Myocyte (in vitro differentiated cells): ENCODE results near the gene TP73. TPM values are rescaled to one million over a fixed set of nuclear protein-coding genes. Genes with fewer than 3 reads are reported as not detected.
A peak's percentile ranks its signal among the peaks of the same experiment; 100 is the strongest.
"Not testable (repeated sequence)": the region's sequence is repeated elsewhere in the genome, so short reads cannot be mapped to it uniquely, and the experiment has no call there.

Source experiments
- DNase-seq: peaks from one replicate; pipeline ENCODE4 v3.0.0-alpha.2; 2012; ENCODE audit warnings: low read depth
- total RNA-seq: library from RNA; depleted of rRNA; stranded (reverse); fragments of >200 nt; gene quantifications from 2 replicates; pipeline ENCODE4 v1.2.3, GENCODE V29; 2014

The TP73 gene
- total RNA-seq, 1 donor from 2014 or later: 2.2 TPM

DNA sequence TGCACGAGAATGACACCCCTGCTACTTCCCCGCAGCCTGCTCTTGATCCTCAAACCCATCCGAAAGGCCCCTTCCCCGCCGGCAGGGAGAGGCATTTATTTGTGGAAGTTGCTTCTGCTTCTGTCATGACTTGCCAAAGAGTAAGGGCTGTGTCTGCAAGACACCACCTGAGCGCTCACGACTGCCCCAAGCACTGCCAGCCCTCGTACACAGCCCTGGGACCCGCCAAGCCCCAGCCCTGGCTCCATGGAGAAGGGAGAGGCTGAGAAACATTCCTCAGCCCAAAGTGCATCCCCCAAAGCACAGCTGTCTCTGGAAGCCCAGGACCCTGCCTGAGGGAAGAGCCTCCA, 33.8 kb upstream of the TP73 start:
- DNase-seq: no peak

DNA sequence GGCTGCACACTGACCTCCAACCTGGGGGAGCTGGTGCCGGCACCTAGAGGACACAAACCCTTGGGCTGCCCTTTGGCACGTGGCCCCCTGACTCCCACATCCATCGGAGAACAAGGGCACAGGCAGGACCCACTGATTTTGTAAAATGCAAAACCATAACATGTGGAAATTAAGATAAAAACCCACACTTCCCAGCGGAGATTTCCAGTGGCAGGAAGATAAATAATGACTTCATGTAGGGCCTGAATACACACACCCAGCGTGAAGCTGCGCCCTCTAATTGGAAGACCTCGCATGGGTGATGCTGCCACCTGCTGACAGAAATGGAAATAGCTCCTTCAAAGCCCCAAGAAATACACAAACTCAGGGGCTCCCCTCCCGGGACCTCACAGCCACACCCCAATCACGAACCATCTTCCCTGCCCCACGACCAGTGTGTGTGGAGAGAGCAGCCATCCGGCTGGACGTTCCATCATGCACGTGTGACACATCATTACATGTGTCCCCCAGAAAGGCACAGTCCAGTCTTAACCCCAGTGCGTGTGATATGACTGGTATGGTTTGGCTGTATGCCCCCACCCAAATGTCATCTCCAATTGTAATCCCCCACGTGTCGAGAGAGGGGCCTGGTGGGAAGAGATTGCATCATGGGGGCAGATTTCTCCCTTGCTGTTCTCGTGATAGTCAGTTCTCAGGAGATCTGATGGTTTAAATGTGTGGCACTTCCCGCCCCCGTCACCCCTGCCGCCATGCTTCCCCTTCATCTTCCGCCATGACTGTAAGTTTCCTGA, 33.2 kb upstream of the TP73 start:
- DNase-seq: peak; percentile 78

DNA sequence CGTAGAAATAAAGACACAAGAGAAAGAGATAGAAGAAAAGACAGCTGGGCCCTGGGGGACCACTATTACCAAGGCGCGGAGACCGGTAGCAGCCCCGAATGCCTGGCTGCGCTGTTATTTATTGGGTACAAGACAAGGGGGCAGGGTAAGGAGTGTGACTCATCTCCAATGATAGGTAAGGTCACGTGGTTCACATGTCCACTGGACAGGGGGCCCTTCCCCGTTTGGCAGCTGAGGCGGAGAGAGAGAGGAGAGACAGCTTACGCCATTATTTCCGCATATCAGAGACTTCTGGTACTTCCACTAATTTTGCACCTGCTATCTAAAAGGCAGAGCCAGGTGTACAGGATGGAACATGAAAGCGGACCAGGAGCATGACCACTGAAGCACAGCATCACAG, 31.6 kb upstream of the TP73 start:
- DNase-seq: no peak

DNA sequence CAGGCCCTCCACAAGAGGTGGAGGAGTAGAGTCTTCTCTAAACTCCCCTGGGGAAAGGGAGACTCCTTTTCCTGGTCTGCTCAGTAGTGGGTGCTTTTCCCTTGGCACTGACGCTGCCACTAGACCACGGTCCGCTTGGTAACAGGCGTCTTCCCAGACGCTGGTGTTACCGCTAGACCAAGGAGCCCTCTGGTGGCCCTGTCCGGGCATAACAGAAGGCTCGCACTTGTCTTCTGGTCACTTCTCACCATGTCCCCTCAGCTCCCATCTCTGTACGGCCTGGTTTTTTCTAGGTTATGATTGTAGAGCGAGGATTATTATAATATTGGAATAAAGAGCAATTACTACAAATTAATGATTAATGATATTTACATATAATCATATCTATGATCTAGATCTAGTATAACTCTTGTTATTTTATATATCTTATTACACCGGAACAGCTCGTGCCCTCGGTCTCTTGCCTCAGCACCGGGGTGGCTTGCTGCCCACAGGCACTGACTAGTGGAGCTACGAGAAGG, 31.1 kb upstream of the TP73 start:
- peak; percentile 41 for DNase-seq

DNA sequence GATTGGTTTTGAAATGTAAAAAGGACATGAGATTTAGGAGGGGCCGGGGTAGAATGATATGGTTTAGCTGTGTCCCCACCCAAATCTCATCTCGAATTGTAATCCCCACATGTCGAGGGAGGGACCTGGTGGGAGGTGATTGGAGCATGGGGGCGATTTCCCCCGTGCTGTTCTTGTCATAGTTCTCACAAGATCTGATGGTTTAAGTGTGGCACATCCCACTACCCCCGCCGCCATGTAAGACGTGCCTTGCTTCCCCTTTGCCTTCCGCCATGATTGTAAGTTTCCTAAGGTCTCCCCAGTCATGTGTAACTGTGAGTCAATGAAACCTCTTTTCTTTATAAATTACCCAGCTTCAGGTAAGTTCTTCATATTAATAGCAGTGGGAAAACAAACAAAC, 30.2 kb upstream of the TP73 start:
- DNase-seq: not testable (repeated sequence)

DNA sequence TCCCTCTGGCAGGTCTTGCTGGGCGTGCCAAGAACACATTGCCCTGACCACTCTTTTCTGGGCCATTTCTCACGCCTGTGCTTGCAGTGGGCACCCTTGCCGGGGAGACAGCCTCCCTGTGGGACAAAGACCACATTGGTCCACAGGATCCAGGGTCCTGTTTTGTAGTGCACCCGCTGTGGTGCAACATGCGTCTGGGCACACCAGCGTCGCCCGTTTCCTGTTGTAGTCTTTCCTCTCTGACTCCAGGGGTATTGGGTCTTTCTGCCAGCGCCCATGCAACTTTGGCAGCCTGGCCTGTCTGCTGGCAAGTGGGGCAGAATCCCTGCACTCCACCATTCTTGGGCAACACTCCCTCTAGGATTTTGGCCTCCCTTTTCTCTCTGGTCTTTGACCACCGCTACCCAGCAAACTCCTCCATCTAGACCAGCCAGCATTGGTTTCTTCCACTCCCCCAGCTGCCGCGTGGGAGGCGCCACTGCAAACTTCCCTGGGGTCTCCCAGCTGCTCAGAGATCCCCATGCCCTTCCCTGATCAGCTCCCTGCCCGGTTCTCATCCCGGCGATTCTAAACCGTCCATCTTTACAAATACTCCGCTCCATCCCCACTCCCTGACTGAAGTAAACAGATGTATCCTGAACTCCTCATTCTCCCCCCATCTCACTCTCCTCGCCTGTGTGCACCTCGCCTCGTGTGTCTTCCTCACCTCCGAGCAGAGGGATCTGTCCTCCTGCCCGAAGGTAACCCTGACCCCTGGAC, 28.7 kb upstream of the TP73 start:
- DNase-seq: peak; percentile 10

DNA sequence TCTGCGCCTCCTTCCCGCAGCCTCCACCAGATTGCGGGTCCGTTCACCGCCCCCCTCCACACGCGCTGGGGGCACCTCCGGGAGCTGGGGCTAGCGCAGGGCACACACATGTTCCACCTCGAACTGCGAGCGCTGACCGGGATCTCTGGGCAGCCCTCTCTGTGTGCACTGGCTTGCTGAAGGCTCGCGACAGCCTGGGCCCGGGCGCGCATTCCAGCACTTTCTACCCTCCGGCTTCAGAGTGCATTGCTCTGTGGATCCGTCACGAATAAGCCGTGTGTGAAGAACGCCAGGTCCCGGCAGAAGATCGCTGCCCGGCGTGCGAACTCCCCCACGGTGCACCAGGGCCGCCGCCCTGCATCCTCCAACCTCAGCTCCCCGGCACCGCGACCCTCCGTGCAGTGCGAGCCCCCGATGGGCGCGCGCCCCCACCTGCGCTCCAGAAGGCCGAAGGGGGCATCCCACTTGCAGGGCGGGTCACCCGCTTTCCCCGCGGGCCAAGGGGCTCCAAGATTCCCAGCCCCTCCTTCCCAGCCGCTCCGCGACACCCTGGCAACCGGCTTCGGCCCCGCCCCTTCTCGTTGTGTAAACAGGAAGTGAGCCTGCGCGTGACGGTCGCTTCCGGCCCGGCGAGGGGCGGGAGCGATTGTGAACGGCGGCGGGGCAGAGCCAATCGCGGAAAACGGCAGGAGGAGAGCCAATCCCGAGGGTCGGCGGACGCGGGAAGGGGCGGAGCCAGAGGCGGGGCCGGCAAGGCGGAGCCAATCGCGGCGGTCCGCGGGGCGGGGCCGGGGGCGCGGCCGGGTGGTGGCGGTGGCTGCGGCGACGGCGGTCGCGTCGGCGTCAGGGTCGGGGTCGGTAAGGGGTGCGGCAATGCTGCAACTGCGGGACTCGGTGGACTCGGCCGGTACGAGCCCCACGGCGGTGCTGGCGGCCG, 27.8 kb upstream of the TP73 start, which contains the start of gene TPRG1L:
Gene TPRG1L (plus strand): TSS at position 816 of the 937 bp plus-strand sequence. CDS start 58 bp downstream, at position 874.
- peak; percentile 97 for DNase-seq

DNA sequence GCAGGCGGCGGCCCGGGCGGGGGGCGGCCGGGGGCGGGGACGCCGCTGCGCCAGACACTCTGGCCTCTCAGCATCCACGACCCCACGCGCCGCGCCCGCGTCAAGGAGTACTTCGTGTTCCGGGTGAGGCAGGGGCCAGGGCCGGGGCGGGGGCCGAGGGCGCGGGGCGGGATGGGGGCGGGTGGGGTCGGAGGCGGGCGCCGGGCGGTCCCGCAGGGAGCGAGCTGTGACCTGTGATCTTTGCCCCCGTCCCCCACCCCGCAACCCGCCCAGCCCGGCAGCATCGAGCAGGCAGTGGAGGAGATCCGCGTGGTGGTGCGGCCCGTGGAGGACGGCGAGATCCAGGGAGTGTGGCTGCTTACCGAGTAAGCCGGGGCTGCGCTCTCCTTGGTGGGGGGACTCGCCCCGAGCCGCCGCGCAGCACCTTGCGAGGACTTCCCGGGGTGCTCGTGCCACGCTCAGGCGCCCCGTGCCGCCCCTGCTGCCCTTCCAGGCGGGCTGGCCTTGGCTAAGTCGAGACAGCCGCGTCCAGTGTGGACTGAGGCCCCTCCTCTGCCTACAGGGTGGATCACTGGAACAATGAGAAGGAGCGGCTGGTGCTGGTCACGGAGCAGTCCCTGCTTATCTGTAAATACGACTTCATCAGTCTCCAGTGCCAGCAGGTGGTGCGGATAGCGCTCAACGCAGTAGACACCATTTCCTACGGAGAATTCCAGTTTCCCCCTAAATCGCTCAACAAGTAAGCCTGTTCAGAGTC, 27.0 kb upstream of the TP73 start:
- DNase-seq: peak; percentile 66

DNA sequence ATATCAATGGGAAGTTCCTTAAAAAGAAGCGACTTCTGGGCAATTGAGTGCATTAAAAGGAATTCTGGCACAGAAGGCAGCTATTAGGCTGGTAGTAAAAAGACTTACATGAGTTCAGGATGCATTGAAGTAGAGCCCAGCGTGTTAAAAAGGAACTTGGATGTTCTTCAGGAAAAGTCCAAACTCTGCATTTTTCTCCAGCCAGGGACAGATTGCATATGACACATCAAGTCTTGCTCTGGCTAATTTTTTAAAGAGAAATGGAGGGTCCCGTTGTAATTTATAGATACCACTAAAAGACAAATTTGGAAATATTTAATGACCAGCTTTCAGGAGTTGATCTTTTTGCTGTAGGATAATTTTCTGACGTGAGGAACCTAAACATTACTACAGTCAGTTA, 26.3 kb upstream of the TP73 start:
- no peak for DNase-seq

DNA sequence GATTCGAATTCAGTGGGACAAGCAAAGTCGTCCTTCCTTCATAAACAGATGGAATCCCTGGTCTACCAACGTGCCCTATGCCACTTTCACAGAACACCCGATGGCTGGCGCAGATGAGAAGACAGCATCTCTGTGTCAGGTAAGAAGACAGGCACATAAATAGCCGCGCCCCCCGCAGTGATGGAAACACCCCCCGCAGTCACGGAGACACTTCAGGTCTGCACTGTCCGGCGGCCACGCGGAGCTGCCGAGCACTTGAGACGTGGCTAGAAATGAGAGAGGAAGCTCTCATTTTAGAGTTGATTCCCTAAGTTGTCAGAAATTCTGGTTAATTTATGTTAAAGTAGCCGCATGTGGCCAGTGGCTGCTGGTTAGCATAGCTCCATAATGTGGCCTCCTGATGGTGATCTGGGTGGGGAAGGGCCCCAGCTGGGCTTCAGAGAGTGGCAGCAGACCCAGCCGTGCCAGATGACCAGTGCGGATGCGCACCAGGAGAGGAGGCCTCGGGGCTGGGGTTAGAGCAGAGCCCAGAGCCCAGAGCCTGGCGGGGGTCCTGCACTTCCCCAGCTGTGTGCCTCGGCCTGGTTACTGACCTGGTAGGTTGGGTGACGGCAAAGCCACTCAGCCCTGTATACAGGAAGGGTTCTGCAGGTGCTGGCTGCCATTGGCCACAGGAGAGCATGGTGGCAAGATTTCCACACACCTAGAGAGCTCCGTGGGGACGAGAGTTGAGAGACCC, 24.6 kb upstream of the TP73 start:
- DNase-seq: no peak

DNA sequence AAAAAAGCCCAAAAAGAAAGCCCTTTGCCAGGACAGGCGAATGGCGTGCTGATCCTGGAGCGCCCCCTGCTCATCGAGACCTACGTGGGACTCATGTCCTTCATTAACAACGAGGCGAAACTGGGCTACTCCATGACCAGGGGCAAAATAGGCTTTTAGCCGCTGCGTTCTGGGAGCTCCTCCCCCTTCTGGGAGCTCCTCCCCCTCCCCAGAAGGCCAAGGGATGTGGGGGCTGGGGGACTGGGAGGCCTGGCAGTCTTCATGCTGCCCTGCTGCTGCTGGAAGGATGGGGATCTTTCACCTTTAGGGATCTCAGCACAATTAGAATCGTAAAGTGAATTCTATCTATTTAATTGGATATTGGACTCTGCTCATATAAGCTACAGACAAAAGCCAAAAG, 23.9 kb upstream of the TP73 start:
- DNase-seq: no peak

DNA sequence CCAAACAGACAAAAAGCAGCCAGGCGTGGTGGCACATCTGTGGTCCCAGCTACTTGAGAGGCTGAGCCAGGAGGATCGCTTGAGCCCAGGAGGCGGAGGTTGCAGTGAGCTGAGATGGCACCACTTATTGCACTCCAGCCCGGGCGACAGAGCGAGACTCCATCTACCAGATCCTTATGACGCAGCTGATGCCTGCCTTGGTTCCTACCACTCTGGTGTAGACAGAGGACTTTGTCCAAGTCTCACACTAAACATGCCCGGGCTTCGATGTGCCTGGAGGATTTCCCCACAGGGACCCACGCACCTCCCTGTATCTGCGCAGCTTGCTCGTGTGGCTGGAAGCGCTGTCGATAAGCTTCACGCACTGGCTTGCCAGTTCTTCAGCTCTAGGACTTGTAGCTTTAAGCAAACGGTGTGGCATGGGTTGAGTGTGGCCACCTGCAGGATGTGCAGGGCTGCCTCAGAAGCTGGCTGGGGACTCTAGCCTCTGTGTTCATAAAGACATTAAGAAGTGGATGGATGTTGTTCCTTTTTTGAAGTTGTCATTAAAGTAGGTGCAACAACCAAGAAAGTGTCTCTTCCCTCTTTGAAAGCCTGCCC, 22.7 kb upstream of the TP73 start:
- no peak for DNase-seq

DNA sequence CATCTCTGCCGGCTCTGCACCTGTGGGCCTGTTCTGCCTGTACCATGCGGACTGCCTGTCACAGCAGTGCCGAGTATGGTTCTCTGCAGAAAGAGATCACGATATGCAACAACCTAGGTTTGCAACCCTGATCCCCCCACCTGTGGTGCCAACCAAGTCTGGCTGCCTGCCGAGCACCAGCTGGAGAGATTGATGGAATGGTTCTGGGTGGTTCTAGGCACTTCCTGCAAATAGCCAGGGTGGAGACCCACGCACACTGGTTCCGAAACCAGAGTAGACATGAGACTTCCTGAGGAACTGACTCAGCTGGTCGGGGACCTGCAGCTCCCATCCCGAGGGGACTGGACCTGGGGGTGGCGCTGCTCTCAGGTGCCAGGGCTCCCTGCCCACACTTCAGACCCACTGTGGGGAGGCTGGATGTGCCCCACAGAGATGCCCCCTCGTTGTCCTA, 22.1 kb upstream of the TP73 start:
- no peak for DNase-seq

DNA sequence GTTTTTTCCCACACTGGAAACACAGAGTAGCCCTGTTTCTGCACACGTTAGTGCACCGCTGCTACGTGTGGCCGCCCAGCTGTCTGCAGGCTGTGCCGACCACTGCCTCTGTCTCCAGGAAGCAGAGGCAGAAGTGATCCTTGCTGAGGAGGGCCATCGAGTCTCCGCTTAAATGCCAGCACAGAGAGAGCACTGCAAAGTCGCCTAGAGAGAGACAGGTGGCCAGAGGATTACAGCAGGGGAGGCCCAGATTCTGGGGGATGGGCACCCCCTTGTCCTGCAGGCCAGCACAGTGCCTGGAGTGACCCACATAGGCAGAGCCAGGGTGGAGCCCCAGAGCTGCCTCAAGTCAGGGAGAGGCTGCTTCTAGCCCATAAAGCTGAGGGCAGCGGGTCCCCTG, 21.4 kb upstream of the TP73 start:
- no peak for DNase-seq

DNA sequence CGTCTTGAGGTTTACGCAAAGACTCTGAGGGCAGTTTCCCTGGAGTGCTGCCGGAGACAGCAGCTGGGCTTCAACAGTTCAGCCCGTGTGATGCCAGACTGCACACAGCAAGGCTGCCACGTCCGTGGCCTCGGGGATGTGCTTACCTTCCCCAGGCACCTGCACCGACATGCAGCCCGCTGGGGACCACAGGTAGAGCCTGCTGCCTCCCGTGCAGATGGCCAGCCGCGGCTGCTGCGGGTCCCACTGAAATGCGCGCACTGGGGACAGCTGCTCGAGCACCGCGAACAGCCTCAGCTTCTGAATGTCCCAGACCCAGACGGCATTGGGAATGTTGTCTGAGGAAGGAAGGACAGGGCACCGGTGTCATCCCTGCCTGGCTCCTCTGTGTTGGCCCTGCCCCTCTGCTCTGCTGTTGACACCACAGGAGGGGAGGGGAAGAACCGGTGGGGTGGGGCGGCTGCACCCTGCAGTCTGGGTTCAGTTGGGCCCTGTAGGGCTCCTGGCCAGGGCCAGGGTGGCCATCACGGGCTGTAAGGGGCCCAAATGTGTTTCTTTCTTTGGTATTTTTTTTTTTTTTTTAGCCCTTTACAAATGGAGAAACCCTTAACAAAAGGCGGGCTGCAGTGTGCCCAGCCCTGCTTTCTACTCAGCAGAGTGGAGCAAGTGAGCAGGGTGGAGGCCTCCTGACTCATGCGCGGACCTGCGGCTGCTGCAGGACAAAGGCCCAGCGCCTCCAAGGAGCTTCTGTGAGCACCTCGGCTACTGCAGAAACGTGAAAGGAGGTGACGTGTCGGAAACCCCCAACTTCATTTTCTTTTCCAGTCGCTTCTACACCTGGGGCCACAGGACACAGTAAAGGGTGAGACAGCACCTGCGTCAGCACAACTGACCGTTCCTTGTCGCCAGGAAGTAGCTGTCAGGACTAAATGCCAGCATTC, 20.7 kb upstream of the TP73 start:
- DNase-seq: no peak

DNA sequence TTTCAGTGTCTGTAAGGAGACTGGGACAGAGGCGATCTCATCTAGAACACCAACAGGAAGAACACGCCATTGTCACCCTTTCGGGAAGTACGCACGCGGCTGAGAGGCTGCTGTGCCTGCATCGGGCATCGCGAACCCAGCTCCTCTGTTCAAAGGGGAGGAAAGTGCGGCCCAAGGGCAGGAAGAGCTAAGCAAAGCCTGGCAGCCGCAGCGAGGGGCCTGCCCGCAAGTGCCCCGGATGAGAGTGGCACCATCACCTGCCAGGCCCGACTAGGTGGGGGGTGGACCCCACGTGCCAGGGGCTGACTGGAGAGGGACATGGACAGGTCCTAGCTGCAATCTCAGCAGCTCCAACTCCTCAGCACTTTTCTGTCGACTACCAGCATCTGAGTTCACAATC, 20.0 kb upstream of the TP73 start:
- DNase-seq: no peak

DNA sequence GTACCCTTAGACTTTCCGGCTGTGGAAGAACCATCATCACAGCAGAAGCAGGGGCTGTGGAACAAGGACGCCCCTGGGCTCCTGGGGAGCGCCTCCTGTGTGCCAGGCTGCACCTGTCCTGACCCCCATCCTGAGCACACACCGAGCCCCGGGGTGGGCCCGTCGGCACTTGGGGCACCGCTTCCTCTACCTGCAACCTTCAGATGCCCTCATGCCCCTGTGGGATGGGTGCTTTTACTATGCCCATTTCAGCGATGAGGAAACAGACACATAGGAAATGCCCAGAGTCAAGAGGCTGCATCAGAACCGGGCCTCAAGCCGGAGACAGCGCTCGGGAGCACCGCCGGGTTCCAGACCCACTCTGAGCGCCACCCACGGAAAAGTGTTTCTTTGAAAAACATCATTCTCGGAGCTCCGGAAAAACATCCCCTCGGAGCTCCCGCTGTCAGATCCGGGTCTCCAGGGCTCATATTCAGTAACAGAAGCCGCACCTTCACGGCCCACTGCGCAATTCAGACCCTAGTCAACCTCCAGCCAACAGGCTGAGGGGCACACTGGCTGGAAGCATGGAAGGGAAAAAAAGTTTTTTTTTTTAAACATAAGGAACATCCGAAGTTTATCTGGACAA, 19.5 kb upstream of the TP73 start:
- no peak for DNase-seq
